GM12878 (cell line): Measurements from ENCODE around the gene SLC39A13. TPM values are rescaled to one million over a fixed set of nuclear protein-coding genes. Genes with fewer than 3 reads are reported as not detected.
A peak's percentile ranks its signal among the peaks of the same experiment; 100 is the strongest.

ENCODE experiments used
- ATF3 ChIP-seq: IDR thresholded peaks from 2 replicates; pipeline ENCODE4 v1.6.1; 2011; ENCODE audit warnings: low read depth, mild to moderate bottlenecking, low read length, moderate library complexity, borderline replicate concordance; ENCODE audit errors: extremely low read depth
- ATF7 ChIP-seq: fragments of 450-650 bp; IDR thresholded peaks from 2 replicates; pipeline ENCODE4 v1.6.1; 2016; ENCODE audit warnings: low read depth, mild to moderate bottlenecking
- CHD1 ChIP-seq: IDR thresholded peaks from 2 replicates; pipeline ENCODE4 v1.6.1; 2012; ENCODE audit warnings: low read depth, low read length, improper control_type of control experiment
- CHD2 ChIP-seq: IDR thresholded peaks from 2 replicates; pipeline ENCODE4 v1.6.1; 2011; ENCODE audit warnings: low read depth, low read length, improper control_type of control experiment, borderline replicate concordance
- E4F1 ChIP-seq: fragments of 450-650 bp; IDR thresholded peaks from 2 replicates; pipeline ENCODE4 v1.6.1; 2018; ENCODE audit warnings: borderline replicate concordance, mild to moderate bottlenecking; ENCODE audit not compliant: partially characterized antibody
- EED ChIP-seq: sonication (generic); IDR thresholded peaks from 2 replicates; pipeline ENCODE4 v1.6.1; 2016; ENCODE audit warnings: antibody characterized with exemption, low read depth
- ESRRA ChIP-seq: IDR thresholded peaks from 2 replicates; pipeline ENCODE4 v1.6.1; 2012; ENCODE audit warnings: mild to moderate bottlenecking, low read length, improper control_type of control experiment
- HDGF ChIP-seq: fragments of 450-650 bp; IDR thresholded peaks from 2 replicates; pipeline ENCODE4 v1.6.1; 2016; ENCODE audit warnings: antibody characterized with exemption
- IRF3 ChIP-seq: fragments of 450-650 bp; IDR thresholded peaks from 2 replicates; pipeline ENCODE4 v1.6.1; 2014; ENCODE audit warnings: mild to moderate bottlenecking
- KLF5 ChIP-seq: fragments of 450-650 bp; IDR thresholded peaks from 2 replicates; pipeline ENCODE4 v1.6.1; 2014; ENCODE audit warnings: mild to moderate bottlenecking; ENCODE audit not compliant: partially characterized antibody
- LARP7 ChIP-seq: fragments of 450-650 bp; IDR thresholded peaks from 2 replicates; pipeline ENCODE4 v1.6.1; 2017; ENCODE audit warnings: mild to moderate bottlenecking
- MEF2A ChIP-seq: IDR thresholded peaks from 2 replicates; pipeline ENCODE4 v1.6.1; 2011; ENCODE audit warnings: low read depth, mild to moderate bottlenecking, low read length, moderate library complexity; ENCODE audit not compliant: insufficient read depth
- PRDM15 ChIP-seq: fragments of 450-650 bp; formaldehyde crosslinking; IDR thresholded peaks from 2 replicates; pipeline ENCODE4 v1.4.0; 2020; ENCODE audit warnings: mild to moderate bottlenecking, moderate library complexity
- RBBP5 ChIP-seq: fragments of 200-600 bp; sonication (generic); conservative IDR thresholded peaks from 2 replicates; pipeline ENCODE4 v1.6.1; 2016
- SIN3A ChIP-seq: IDR thresholded peaks from 2 replicates; pipeline ENCODE4 v1.6.1; 2012; ENCODE audit warnings: low read depth, low read length, improper control_type of control experiment
- SIX5 ChIP-seq: IDR thresholded peaks from 2 replicates; pipeline ENCODE4 v1.6.1; 2011; ENCODE audit warnings: mild to moderate bottlenecking, low read depth, low read length, moderate library complexity; ENCODE audit not compliant: severe bottlenecking
- SMAD1 ChIP-seq: fragments of 450-650 bp; IDR thresholded peaks from 2 replicates; pipeline ENCODE4 v1.6.1; 2018; ENCODE audit warnings: mild to moderate bottlenecking, low read depth; ENCODE audit not compliant: partially characterized antibody
- SPI1 ChIP-seq: IDR thresholded peaks from 2 replicates; pipeline ENCODE4 v1.6.1; 2011; ENCODE audit warnings: low read depth, mild to moderate bottlenecking, low read length, moderate library complexity, borderline replicate concordance; ENCODE audit not compliant: insufficient read depth
- ZBTB33 ChIP-seq: fragments of 450-650 bp; IDR thresholded peaks from 2 replicates; pipeline ENCODE4 v1.6.1; 2017; ENCODE audit warnings: mild to moderate bottlenecking
- polyA plus RNA-seq, 11 experiments: library from polyadenylated mRNA; depleted of rRNA in 4 of 11; unstranded in 6 of 11; stranded (reverse) in 5 of 11; fragments of >200 nt; fragmentation: Nextera tagmentation in 4 of 11; fragmentation: Illumina TruSeq in 1 of 11; extraction: Ambion mirVana in 4 of 11; extraction: Trizol in 1 of 11; gene quantifications; 1 replicate in 1 of 11; 2 replicates in 10 of 11; pipeline versions ENCODE4 v1.2.1 to v1.2.3, GENCODE V29; 2011 to 2016; ENCODE audit warnings: inconsistent platforms in 2 of 11, missing spikeins in 2 of 11, low read depth in 1 of 11
- total RNA-seq, 4 experiments: library from RNA; depleted of rRNA in 3 of 4; stranded (reverse); fragments of >200 nt in 3 of 4; fragmentation: Illumina TruSeq in 1 of 4; extraction: Trizol in 1 of 4; gene quantifications; 2 replicates each; pipeline versions ENCODE4 v1.2.1 to v1.2.3, GENCODE V29; 2013 to 2021

SLC39A13 gene
- total and polyA plus RNA-seq, 10 of the 15 experiments (the other 5 are each of a cell fraction or from before 2014, with no cell fraction given): 0.23 to 19.8 (median 6.3) TPM

- no peak for TF ChIP-seq PRDM15 (CRISPR knock-in tag)
- TF ChIP-seq ESRRA: no peak
- TF ChIP-seq CHD2: peak; percentile 66; the same call in 1 of the 2 replicates
- peak; percentile 79 for TF ChIP-seq KLF5
- TF ChIP-seq E4F1: peak; percentile 52
- peak; percentile 81 for TF ChIP-seq SIX5
- peak; percentile 71 for TF ChIP-seq ATF7
- no peak for TF ChIP-seq EED
- no peak for TF ChIP-seq ATF3
- no peak for TF ChIP-seq SPI1
- TF ChIP-seq IRF3: no peak
- TF ChIP-seq CHD1: no peak
- no peak for TF ChIP-seq RBBP5
- TF ChIP-seq HDGF: peak; percentile 13; the same call in 1 of the 2 replicates
- no peak for TF ChIP-seq SIN3A
- peak; percentile 37 for TF ChIP-seq SMAD1
- TF ChIP-seq LARP7: peak; percentile 98
- TF ChIP-seq MEF2A: 0 out of 2 replicates have a peak, but pooled peaks have one; percentile 45
- no peak; the same call in 1 of the 2 replicates for TF ChIP-seq ZBTB33
Observed at GRCh38 chr11:47426062-47426956, 17.9 kb downstream of the SLC39A13 start, which contains the start of gene PSMC3 (continued).
